ENCODE data around the gene SBF2.
"Not testable (repeated sequence)": the region's sequence is repeated elsewhere in the genome, so short reads cannot be mapped to it uniquely, and the experiment has no call there.

Gene SBF2

DNA sequence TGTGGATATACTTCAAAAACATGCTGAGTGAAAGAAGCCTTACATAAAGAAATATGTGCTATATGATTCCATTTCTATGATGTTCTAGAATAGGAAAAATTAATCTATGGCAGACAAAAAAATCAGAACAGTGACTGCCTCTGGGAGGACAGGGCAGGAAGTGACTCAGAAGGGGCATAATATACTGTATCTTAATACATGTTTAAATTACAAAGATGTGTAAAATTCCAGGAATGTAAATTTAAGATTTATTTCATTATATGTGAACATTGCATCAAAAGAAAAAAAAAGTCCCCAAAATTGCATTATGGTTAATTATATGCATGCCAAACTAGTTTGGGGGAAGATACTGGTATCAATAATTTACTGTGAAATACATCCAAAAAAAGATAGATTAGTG is 32.2 kb downstream of the SBF2 start:
- DNase-seq = no peak

DNA sequence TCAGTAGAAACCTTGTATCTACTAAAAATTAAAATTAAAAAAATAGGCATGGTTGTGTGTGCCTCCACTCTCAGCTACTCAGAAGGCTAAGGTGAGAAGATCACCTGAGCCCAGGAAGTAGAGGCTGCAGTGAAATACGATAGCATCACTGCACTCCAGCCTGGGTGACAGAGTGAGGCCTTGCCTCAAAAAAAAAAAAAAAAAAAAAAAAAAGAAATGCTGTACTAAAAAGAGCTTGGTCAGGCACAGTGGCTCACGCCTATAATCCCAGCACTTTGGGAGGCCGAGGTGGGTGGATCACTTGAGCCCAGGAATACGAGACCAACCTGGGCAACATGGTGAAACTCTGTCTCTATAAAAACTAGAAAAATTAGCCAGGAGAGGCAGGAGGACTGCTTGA is 36.5 kb downstream of the SBF2 start:
- no peak for DNase-seq

DNA sequence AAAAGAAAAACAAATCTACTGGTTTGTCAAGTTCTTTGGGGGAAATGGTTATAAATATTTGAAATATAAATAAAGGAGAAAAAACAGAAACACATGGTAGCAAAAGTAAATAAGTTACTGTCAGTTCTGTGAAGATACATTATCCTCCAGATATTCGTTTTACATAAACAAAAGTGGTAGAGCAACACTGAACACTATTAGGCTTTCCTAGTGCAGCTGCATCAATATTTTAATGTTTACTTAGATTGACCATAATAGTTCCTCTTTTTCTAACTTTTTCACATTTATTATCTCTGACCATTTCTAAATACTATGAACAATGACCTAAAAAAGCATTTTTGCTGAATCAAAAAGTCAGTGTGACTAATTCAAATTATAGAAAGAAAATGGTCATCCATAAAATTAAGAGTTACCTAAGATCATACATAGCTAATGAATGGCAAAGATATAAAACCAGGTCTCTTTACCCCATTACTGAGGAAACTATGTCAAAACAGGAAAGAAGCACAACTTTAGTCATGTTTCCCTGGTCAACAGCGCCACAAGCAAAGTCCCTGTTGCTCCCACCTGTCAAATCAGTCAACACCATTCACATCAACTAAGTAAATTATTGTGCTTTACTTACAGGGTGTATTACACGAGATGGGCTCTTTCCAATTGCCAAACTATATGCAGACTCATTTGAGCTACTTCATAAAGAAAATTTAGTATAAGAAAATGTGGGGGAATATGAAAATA is 38.5 kb downstream of the SBF2 start:
- no peak for DNase-seq

DNA sequence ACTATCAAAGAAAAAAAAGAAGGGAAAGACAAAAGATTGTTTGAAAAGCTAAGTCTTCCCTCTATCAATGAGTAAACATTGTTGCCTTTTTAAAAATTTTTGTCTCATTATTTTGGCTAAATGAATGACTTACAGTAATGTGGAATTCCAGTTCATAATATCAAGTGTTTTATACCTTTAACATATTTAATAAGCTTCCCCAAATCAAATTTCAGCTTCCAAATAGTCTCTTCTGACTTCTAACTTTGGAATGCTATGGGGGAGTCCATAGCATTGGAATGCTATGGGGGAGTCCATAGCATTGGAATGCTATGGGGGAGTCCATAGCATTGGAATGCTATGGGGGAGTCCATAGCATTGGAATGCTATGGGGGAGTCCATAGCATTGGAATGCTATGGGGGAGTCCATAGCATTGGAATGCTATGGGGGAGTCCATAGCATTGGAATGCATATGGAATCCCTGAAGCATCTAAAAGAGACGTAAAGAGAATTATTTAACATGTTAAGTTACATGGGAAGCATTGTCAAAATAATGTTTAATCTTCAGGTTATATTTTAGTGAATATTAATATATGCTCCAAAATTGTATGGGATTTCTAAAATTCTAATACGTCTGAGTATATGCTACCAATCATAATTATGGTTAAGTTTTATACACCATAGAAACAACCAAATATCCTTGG is 44.4 kb downstream of the SBF2 start:
- DNase-seq = not testable (repeated sequence)

DNA sequence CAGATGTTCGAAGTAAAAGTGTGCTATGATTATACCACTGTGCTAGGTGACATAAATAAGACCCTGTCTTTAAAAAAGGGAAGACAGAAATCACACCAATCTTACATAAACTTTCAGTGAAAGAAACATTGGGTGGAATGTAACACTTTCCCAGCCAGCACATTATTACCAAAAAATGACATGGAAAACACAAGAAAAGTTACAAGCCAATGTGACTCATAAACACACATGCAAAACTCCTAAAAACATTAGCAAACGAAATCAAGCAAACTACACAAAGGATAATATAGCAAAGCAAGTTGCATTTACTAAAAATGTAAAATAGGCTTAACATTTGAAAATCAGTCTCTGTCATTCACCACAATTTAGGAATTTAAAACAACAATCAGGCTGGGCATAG is 47.0 kb downstream of the SBF2 start:
- DNase-seq = no peak

DNA sequence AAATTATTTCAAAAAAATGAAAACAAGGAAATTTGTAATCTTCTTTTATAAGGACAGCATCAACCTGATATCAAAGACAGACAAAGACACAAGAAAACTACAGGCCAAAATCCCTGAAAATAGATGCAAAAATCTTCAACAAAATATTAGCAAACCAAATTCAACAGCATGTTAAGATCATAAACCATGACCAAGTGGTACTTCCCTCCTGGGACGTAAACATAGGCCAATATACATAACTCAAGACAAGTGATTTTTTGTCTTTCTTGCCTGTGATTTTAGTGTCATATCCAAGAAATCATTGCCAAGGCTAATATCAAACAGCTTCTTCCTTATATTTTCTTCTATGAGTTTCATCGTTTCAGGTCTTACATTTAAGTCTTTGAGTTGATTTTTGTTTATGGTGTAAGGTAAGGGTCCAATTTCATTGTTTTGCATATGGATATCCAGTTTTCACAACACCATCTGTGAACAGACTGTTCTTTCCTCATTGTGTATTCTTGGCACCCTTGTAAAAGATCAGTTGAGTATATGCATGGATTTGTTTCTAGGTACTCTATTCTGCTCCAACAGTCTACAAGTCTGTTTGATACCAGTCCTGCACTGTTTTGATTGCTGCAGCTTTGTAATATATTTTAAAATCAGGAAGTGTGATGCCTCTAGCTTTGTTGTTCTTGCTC is 50.0 kb downstream of the SBF2 start:
- no peak for DNase-seq

DNA sequence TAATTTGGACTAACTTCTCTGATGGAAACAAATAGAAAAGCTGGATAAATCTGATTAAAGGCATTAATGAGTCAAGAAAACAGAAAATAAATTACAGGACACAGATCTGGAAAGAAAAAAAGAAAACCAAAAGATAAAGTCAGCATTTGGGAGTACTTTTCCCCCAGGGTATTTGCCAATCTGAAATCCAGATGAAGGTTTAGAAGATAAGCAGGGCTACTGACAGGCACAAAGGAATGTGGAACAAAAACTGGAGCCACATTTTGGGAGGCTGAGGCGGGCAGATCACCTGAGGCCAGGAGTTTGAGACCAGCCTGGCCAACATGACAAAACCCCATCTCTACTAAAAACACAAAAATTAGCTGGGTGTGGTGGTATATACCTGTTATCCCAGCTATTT is 57.2 kb downstream of the SBF2 start:
- no peak for DNase-seq

DNA sequence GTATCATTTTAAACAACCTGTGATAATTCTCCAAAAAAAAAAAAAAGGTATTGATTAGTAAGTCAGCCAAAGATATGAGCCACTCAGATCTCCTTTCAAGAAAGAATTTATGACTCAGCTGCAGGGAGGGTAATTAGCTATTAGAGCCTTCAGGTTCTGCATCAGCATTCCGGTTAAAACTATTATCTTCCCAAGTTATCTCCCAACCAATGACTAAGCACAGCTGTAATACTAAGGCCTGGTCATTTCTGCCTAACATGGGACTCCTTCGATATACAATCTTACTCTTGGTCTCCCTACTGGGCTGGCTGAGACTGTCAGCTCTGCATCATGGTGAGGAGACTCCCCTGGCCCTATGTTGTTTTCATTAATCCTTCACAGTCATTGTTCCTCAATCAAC is 60.4 kb downstream of the SBF2 start:
- no peak for DNase-seq

DNA sequence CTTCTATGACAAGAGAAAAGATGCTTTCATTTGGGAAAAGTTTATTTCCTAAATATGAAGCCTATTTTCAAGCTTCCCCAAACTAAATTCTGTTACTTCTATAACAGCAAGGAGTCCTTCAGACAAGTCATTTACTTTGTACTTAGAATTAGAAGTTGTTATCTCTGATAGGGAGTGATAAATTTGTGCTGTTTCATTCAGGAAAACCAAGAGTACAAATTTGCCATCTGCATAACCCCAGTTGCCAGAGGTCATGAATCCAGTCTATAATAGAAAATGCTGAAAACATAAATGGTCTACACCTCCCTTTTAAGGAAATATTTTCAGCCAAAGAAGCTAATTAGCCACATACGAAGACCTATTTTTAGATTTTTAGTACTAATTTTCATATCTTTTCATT is 61.3 kb downstream of the SBF2 start:
- DNase-seq = no peak

DNA sequence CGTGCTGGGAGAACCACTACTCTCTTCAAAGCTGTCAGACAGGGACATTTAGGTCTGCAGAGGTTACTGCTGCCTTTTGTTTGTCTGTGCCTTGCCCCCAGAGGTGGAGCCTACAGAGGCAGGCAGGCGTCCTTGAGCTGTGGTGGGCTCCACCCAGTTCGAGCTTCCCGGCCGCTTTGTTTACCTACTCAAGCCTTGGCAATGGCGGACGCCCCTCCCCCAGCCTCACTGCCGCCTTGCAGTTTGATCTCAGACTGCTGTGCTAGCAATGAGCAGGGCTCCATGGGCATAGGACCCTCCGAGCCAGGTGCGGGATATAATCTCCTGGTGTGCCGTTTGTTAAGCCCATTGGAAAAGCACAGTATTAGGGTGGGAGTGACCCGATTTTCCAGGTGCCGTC is 62.2 kb downstream of the SBF2 start:
- not testable (repeated sequence) for DNase-seq

DNA sequence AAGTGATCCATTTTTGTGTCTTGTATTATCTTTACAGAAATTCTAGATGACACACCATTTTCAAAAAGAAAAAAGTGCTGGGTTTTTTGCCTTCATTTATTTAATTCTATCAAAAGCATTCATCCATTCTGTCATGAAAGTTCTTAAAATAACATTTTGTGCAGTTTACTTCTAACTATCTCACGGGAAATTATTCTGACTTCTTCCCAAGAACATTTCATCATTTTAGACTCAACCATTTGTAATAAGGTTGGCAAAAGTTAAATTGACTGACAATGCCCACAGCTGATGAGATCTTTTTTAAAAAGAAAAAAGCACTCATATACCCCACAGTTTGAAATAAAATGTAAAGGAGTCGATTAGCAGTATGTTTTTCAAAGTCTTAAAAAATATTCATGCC is 68.5 kb downstream of the SBF2 start:
- no peak for DNase-seq

DNA sequence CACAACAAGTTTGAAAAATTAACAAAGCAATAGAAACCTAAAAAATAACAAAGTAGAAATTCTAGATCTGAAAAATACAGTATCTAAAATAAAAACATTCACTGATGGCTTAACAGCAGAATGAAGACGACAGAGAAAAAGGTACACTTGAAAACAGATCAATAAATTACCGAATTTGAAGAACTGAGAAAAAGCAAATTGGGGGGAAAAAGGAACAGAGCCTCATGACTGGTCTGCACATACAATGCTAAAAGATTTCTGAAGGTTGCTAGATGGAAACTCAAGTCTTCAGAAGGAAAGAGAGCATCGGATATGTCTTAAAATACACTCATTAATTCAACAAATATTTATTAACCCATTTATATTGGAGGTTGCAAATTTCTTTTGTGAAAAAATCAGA is 71.6 kb downstream of the SBF2 start:
- no peak for DNase-seq

DNA sequence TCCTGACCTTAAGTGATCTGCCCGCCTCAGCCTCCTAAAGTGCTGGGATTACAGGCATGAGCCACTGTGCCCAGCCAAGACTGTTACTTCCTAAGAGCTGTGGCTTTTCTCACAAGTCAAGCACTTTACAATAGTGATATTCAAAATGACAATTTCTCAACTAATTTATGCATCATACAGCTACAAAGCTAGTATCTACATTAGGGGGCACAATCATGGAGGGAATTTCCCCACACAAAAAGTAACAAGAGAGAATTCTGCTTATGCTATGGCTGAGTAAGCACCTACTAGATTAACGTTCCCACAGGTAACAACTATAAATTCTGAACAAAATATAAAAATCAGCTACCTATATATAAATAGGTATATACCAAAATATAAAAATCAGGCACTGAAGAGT is 72.7 kb downstream of the SBF2 start:
- DNase-seq = no peak

DNA sequence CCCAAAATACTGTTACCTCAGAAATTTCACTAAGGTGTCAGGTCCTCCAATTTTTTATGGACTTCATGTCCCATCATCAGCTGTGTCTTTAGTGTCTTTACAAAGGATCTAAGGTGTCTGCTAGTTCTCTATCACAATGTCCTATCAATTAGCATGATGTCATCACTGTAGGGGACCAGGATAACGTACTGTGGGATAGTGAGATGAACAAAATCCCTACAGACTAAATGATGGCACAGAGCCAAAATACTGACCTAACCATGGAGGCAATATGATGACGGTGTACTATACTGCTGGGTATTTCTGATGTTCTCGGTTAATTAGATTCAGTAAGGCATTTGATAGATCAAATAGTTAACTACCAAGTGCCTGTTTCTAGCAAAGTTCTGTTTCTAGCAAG is 82.5 kb downstream of the SBF2 start:
- no peak for DNase-seq

DNA sequence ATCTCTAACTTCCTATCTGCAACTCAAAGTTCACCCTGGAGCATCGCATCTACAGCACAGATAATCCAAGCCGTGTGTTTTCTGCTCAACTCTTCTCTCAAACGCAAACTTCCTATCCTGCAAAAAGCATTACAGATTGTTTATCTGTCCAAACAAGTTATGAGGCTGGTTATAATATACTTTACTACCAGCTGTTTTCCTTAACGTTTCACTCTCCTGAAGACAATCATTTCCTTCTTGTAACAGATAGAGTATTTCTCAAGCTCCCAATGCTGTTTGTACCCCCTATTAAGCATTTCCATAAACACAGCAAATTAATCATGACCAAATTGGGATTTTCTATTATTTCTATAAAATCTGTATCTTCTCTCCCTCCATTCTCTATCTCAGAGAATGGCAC is 84.7 kb downstream of the SBF2 start:
- DNase-seq = no peak

DNA sequence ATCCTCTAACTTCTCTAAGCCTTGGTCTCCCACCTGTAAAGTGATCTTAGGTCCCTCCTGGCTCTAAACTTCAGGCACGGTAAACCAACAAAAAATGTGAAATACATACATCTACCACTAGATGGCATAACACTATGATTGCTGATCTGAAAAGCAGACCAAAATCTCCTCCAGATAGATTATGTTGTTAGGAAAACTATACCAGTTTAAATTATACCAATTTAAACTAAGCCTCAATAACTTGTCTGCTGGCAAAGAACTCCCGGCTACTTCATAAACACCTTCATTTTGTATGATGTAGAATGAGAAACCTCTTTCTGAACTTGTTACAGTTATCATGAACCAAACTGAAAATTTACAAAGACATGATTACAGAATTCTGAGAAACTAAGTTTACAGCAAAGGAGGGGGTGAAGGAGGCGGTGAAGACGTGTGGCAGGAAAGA is 85.9 kb downstream of the SBF2 start:
- DNase-seq = peak; percentile 41

DNA sequence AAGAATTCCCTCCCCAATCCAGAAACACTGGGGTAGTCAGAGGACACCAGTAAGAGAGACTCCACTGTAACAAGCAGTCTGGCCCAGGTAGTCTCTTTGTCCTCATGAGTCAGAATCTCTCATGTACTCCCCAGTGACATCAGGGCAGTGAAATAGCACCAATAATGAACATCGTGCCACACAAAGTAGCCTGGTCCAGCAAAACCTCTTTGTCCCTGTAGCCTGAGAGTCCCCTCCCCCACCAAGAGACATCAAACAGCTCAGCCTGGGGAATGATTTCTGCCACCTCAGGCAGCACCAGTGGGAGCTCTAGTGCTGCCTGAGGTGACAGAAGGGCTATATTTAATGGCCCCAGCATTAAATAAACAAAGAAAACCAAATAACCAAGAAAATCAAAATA is 88.1 kb downstream of the SBF2 start:
- DNase-seq = no peak

DNA sequence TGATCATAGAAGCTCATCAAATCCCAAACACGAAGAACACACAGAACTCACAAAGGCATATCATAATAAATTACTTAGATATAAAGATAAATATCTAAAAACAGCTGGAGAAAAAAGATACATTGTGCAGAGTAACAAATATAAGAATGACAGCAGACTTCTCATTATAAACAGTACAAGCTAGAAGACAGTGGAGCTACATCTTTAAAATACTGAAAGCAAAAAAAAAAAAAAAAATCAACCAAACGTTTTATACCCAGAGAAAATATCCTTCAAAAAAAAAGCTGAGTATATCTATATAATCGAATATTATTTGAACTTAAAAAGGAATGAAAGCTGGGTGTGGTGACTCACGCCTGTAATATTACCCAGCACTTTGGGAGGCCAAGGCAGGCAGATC is 90.0 kb downstream of the SBF2 start:
- no peak for DNase-seq

DNA sequence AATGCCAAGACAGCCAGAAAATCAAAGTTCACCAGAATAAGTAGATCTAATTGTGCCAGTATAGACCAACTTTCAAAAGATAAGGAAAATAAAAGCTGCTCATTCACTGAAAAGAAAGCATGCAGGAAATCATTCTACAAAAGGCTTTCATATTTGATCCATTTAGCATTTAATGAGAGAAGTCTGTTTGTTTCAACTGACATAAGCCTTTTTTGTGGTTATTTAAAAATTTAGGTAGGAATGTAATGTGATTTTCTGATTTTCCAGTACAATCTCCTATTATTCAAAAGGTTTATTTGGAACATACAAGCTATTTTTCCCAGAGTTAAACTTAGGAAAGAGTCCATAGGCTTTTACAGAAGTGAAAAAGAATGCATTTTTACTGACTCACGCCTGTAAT is 92.7 kb downstream of the SBF2 start:
- DNase-seq = no peak

DNA sequence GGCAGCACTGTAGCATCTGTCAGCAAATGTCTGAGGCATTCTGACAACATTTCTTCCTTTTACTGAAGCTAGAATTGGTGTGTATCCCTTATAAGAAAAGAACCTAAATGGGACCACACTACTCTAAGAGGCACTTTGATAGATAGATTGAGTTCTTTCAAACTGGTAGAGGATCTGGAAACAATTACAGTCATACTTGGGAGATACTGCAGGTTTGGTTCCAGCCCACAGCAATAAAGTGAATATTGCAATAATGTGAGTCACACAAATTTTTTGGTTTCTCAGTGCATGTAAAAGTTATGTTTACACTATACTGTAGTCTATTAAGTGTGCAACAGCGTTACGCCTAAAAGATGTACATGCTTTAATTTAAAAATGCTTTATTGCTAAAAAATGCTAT is 96.9 kb downstream of the SBF2 start:
- DNase-seq = no peak

DNA sequence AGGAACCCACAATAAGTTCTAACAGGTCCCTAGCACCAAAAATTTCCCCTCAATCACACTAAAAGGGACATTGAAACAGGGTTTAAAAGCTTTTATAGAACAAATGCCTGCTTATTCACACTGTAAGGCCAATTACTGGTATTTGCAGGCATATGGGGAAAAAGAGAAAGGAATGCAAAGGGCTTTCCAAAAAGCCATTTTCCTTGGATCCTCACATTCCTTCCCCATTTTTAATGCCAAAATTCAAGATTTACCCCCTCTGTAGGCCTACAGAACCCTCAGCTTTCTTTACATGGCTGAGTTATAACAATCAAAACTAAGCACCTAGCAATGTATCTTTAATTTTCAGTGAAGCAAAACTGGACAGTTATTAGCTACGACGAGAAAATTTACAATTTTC is 102.0 kb downstream of the SBF2 start:
- DNase-seq = no peak

DNA sequence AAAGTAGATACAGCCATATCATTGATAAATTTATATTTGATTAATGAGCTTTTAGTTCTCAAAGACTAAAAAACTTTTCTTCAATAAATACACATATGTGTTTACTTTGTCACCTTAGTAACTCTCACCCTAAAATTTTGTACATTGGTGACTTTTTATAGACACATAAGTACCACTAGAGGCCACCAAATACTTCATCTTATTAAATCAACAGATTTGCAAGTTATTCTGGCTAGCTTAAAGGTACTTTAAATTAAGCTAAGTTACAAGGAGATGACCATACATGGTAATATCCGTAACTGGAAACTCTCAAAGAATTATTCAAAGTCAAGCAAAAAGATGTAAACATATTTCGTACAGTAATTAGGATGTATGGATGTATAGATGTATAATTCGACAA is 112.2 kb downstream of the SBF2 start:
- no peak for DNase-seq

DNA sequence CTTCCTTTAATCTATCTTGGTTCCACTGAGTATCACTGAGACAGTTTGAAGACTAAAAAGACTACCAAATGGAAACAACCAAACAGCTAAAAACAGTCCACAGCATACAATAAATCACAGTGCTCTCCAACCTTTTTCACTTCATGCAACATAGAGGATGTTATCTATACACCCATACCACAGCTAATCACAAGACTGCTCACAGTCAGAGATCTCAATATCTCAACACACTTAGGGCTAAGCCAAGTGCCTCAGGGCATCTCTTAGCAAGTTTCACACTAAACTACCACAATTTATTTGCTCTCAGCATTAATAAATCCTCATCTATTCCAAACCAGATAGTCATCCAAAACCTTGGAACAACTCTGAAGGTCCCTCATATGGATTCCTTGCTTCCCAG is 129.4 kb downstream of the SBF2 start:
- no peak for DNase-seq

DNA sequence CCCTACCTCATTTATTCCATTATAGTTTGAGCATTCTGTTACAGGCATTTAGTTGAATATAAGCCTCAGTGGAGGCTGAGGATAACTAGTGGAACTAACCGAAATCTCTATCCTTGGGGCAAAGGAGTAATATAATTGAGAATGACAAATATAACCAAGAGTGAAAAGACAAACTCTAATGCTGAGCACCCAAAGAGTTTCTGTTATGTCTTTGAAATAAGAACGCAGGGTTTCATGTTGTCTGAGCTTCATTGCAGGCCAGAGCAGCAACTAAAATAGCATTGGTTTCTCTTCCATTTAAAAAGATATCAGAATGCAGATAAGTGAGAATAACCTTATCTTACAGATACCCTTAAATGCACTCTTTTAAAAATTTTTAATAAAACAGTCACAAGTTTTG is 131.8 kb downstream of the SBF2 start:
- DNase-seq = no peak
